CD4-positive, alpha-beta T cell (primary cell): Measurements from ENCODE around the gene CNOT9. TPM values are rescaled to one million over a fixed set of nuclear protein-coding genes. Genes with fewer than 3 reads are reported as not detected.

ENCODE experiments used
- ATAC-seq: fragments of 200-7000 bp; cut with Tn5 transposase; one replicate; pipeline ENCODE4 v1.10.0; 2022; ENCODE audit warnings: mild to moderate bottlenecking; ENCODE audit not compliant: poor library complexity
- CTCF ChIA-PET: fragments of 350-600 bp; sonication (Branson Sonifier 250); formaldehyde crosslinking; loops from one replicate; lab custom pipeline; 2021; ENCODE audit warnings: antibody characterized with exemption, inconsistent platforms; lab: Charles Lee
- POLR2A ChIA-PET: fragments of 350-600 bp; sonication (Branson Sonifier 250); formaldehyde crosslinking; loops from one replicate; lab custom pipeline; 2021; ENCODE audit warnings: antibody characterized with exemption, inconsistent platforms; lab: Charles Lee
- DNase-seq, 14 experiments: peaks; one replicate each; pipeline ENCODE4 v3.0.0-alpha.2; 2013 to 2020; ENCODE audit warnings: mixed read lengths in 2 of 14
- H3K27ac ChIP-seq, 2 donors: one replicate each; pipeline versions ENCODE4 v1.5.1 to v1.7.0; 2013; ENCODE audit warnings: low read length in 2 of 2, low read depth in 1 of 2, mild to moderate bottlenecking in 1 of 2
- H3K27me3 ChIP-seq, 2 experiments: 1 replicate in 1 of 2; 2 replicates in 1 of 2; pipeline versions ENCODE4 v1.6.1 to v1.7.0; 2013; ENCODE audit warnings: low read length in 2 of 2, control low read depth in 1 of 2, mild to moderate bottlenecking in 1 of 2, moderate library complexity in 1 of 2; ENCODE audit not compliant: insufficient read depth in 2 of 2, control insufficient read depth in 1 of 2
- H3K36me3 ChIP-seq: one replicate; pipeline ENCODE4 v1.6.1; 2013; ENCODE audit warnings: low read length, control low read depth; ENCODE audit not compliant: insufficient read depth
- H3K4me1 ChIP-seq: one replicate; pipeline ENCODE4 v1.6.1; 2013; ENCODE audit warnings: low read length, control low read depth; ENCODE audit not compliant: insufficient read depth
- H3K4me3 ChIP-seq: one replicate; pipeline ENCODE4 v1.5.1; 2013; ENCODE audit warnings: mild to moderate bottlenecking, low read length, moderate library complexity
- H3K9me3 ChIP-seq, 2 experiments: 1 replicate in 1 of 2; 2 replicates in 1 of 2; pipeline versions ENCODE4 v1.6.1 to v1.7.0; 2013; ENCODE audit warnings: low read length in 2 of 2, mild to moderate bottlenecking in 2 of 2, control low read depth in 1 of 2, moderate library complexity in 1 of 2; ENCODE audit not compliant: control insufficient read depth in 1 of 2, insufficient read depth in 1 of 2
- H3K27ac Mint-ChIP-seq: one replicate; pipeline ENCODE4 v1.8.0; 2020; ENCODE audit warnings: mixed read lengths
- H3K27me3 Mint-ChIP-seq: one replicate; pipeline ENCODE4 v1.8.0; 2021; ENCODE audit warnings: mixed read lengths
- H3K36me3 Mint-ChIP-seq: one replicate; pipeline ENCODE4 v1.8.0; 2021; ENCODE audit warnings: low read depth, mixed read lengths
- H3K4me1 Mint-ChIP-seq: one replicate; pipeline ENCODE4 v1.8.0; 2021; ENCODE audit warnings: low read depth, mixed read lengths
- H3K4me3 Mint-ChIP-seq: one replicate; pipeline ENCODE4 v1.8.0; 2020; ENCODE audit warnings: mild to moderate bottlenecking, mixed read lengths
- H3K9me3 Mint-ChIP-seq: one replicate; pipeline ENCODE4 v1.8.0; 2020; ENCODE audit warnings: mixed read lengths
- intact Hi-C, 2 experiments: fragments of 100-400 bp; cut with DNase I in 1 of 2; cut with micrococcal nuclease in 1 of 2; formaldehyde crosslinking; loops; one replicate each; pipeline versions ENCODE4 v1.15.1 to v1.9.0; 2023 to 2025; cut with DNase I, micrococcal nuclease
- total RNA-seq, 174 experiments: library from RNA in 2 of 174; stranded (reverse) in 2 of 174; gene quantifications; one replicate each; pipeline ENCODE4 v1.2.3 and lab custom pipeline; 2021 to 2026
- TF ChIP-seq, protein P1 (sequence below): fragments of 200-600 bp; IDR thresholded peaks from one replicate; pipeline ENCODE4 v1.8.0; 2022; ENCODE audit warnings: antibody characterized with exemption, mild to moderate bottlenecking

Gene CNOT9
- total RNA-seq, 2 experiments from 2014 or later: 62.8 to 66.8 TPM

DNA sequence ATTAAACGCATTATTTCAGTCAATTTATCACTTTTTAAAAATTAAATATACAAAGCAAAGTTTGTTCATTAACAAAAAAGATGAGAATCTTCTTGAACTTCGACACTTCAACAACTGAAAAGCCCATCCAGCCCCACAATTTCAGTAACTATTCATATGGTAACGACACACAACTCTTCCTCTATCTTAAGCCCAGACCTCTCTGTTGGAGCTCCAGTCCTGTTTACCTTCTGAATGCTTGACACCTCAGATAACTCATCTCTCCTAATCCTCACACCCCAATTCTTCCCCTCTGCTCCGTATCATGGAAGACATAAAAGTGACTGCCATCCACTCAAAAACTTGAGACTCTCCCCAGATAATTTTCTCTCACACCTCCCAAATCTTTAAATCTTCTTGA lies 13.1 kb upstream of the CNOT9 start:
- peaks cover 85% of the 10 kb centered on the region for H3K36me3 Mint-ChIP-seq
- ChIA-PET POLR2A (no interaction called here), CTCF (no interaction called here)
- no peak for DNase-seq
- no peaks in the 10 kb centered on the region for H3K9me3 Mint-ChIP-seq
- Histone ChIP-seq H3K9me3 (no peaks in the 10 kb centered on the region), H3K27ac (no peak overlapping the region), H3K36me3 (peaks cover 71% of the 10 kb centered on the region), H3K4me3 (no peak overlapping the region), H3K4me1 (no peaks in the 10 kb centered on the region), H3K27me3 (no peaks in the 10 kb centered on the region)
- H3K27me3 Mint-ChIP-seq: no peaks in the 10 kb centered on the region
- intact Hi-C loops: no loop called here
- TF ChIP-seq, protein P1, sequence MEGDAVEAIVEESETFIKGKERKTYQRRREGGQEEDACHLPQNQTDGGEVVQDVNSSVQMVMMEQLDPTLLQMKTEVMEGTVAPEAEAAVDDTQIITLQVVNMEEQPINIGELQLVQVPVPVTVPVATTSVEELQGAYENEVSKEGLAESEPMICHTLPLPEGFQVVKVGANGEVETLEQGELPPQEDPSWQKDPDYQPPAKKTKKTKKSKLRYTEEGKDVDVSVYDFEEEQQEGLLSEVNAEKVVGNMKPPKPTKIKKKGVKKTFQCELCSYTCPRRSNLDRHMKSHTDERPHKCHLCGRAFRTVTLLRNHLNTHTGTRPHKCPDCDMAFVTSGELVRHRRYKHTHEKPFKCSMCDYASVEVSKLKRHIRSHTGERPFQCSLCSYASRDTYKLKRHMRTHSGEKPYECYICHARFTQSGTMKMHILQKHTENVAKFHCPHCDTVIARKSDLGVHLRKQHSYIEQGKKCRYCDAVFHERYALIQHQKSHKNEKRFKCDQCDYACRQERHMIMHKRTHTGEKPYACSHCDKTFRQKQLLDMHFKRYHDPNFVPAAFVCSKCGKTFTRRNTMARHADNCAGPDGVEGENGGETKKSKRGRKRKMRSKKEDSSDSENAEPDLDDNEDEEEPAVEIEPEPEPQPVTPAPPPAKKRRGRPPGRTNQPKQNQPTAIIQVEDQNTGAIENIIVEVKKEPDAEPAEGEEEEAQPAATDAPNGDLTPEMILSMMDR: no peak
- peaks cover 6% of the 10 kb centered on the region for H3K4me1 Mint-ChIP-seq
- no peak overlapping the region for H3K4me3 Mint-ChIP-seq
- no peak for ATAC-seq
- no peak overlapping the region for H3K27ac Mint-ChIP-seq

- H3K4me3 Mint-ChIP-seq: no peak overlapping the region
- H3K27me3 Mint-ChIP-seq: no peaks in the 10 kb centered on the region
- intact Hi-C loops: no loop called here
- H3K4me1 Mint-ChIP-seq: peaks cover 11% of the 10 kb centered on the region
- peaks cover 84% of the 10 kb centered on the region for H3K36me3 Mint-ChIP-seq
- DNase-seq (no peak), ATAC-seq (no peak)
- TF ChIP-seq, protein P1: no peak
- no peaks in the 10 kb centered on the region for H3K9me3 Mint-ChIP-seq
- no peak overlapping the region for H3K4me3 ChIP-seq
- no peaks in the 10 kb centered on the region for H3K4me1 ChIP-seq
- no peak overlapping the region for H3K27ac ChIP-seq
- H3K27ac Mint-ChIP-seq: no peak overlapping the region
- peaks cover 71% of the 10 kb centered on the region for H3K36me3 ChIP-seq
- H3K27me3 ChIP-seq: no peaks in the 10 kb centered on the region
- ChIA-PET CTCF (no interaction called here), POLR2A (no interaction called here)
- no peaks in the 10 kb centered on the region for H3K9me3 ChIP-seq
Observed at GRCh38 chr2:218557941-218558340, 10.7 kb upstream of the CNOT9 start.

GRCh38 chr2:218558986-218559385 lies 9.7 kb upstream of the CNOT9 start:
- POLR2A ChIA-PET: no interaction called here
- H3K27ac Mint-ChIP-seq: no peak overlapping the region
- no peaks in the 10 kb centered on the region for H3K4me1 ChIP-seq
- H3K9me3 ChIP-seq: no peaks in the 10 kb centered on the region
- ATAC-seq (no peak), DNase-seq (no peak)
- intact Hi-C loops: no loop called here
- H3K4me1 Mint-ChIP-seq: peaks cover 20% of the 10 kb centered on the region
- peaks cover 81% of the 10 kb centered on the region for H3K36me3 Mint-ChIP-seq
- TF ChIP-seq, protein P1: no peak
- no peaks in the 10 kb centered on the region for H3K27me3 Mint-ChIP-seq
- CTCF ChIA-PET: no interaction called here
- H3K9me3 Mint-ChIP-seq: no peaks in the 10 kb centered on the region
- no peaks in the 10 kb centered on the region for H3K27me3 ChIP-seq
- H3K27ac ChIP-seq: no peak overlapping the region
- peaks cover 67% of the 10 kb centered on the region for H3K36me3 ChIP-seq
- no peak overlapping the region for H3K4me3 Mint-ChIP-seq
- no peak overlapping the region for H3K4me3 ChIP-seq
